AG09319 (cell line): Measurements from ENCODE around the gene OR10H1.

Source experiments
- DNase-seq: peaks from one replicate; pipeline ENCODE4 v3.0.0-alpha.2; 2010; ENCODE audit warnings: low read depth; ENCODE audit errors: extremely low read depth
- CTCF ChIP-seq: IDR thresholded peaks from 2 replicates; pipeline ENCODE4 v1.5.1; 2011; ENCODE audit warnings: low read depth, mild to moderate bottlenecking, inconsistent platforms, low read length, moderate library complexity

OR10H1 gene

DNA sequence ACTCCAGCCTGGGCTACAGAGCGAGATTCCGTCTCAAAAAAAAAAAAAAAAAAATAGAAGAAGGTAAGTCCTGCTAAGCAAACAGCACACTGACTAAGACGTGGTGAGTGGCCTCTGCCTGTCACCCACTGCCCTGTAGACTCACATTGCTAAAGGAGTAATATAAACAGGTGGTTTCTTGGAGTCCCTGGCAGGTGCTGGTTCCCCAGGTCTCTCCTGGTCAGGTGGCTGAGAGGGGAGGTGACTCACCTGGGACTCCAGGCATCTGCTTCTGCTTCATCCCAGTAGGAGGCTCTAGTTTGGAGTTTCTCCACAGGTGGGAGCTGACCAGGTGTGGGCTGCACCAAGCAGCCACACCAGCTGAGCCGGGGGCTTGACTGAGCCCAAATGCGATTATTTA lies at the start of gene OR10H1:
OR10H1 (minus strand) TSS at position 359 of the 400 bp plus-strand sequence. CDS start 7,627 bp downstream, outside the sequence.
- no peak for DNase-seq
- no peak for TF ChIP-seq CTCF

GRCh38 chr19:15864824-15865223 lies 49.4 kb upstream of the OR10H1 start:
- TF ChIP-seq CTCF = no peak
- no peak for DNase-seq

DNA sequence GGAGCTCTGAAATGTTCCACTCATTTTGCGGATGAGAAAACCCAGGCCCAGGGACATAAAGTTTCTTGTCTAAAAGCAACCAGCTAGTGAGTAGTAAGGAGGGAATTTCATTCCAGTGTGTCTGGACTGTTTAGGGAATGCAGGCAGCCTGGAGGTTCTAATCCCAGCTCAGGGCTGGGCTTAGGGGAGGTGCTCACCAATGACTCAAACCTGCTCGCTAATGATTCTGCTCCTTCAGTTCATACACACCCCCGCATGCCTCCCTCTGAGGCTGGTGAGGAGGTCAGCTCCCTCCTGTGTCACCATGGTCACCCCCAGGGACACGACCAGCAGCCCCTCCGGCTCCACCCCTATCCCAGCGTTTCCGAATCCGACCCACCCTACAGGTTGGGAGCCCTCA lies 47.8 kb upstream of the OR10H1 start:
- TF ChIP-seq CTCF = no peak
- no peak for DNase-seq

DNA sequence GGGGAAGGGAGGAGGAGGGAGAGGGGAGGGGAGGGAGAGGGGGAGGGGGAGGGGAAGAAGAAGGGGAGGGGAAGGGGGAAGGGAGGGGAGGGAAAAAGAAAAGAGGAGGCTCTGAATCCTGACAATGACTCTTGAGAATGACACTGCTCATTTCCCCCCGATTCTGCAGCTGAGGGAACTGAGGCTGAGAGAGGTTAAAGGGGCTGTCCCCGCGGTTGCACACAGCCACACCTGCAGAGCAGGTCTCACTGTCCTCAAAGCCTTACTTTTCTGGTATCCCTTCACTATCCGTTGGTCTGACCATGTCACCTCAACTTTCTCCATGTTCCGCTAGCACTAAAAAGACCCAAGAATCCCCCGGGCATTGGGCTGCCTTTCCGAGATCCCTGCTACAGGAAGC lies 47.0 kb upstream of the OR10H1 start:
- TF ChIP-seq CTCF = no peak
- no peak for DNase-seq

DNA sequence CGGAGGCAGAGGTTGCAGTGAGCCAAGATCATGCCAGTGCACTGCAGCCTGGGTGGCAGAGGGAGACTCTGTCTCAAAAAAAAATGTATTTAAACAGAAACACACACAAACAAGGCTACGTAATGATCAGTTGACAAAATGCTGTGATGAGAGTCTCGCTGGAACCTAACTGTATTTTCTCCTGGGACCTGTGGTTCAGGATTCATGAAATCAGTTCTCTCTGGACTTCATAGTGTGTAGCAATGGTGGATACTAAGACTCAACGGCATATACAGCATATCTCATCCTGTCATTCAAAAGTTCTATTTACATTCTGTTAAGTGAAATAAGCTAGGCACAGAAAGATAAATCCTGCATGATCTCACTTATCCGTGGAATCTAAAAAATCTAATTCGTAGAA lies 45.1 kb upstream of the OR10H1 start:
- no peak for DNase-seq
- no peak for TF ChIP-seq CTCF

GRCh38 chr19:15859187-15859586 lies 43.7 kb upstream of the OR10H1 start:
- no peak for TF ChIP-seq CTCF
- no peak for DNase-seq

- TF ChIP-seq CTCF = no peak
- DNase-seq = no peak
Measured at GRCh38 chr19:15850385-15850784, 34.9 kb upstream of the OR10H1 start.
